HG03460 (cell line): ENCODE measurements around the gene RBM19.

ENCODE experiments used
- ATAC-seq: cut with Tn5 transposase; IDR thresholded peaks from one replicate; pipeline ENCODE4 v1.9.1; 2021; ENCODE audit not compliant: unreplicated experiment

The RBM19 gene

GRCh38 chr12:113841786-113842185, 124.3 kb downstream of the RBM19 start:
- ATAC-seq, result no peak

DNA sequence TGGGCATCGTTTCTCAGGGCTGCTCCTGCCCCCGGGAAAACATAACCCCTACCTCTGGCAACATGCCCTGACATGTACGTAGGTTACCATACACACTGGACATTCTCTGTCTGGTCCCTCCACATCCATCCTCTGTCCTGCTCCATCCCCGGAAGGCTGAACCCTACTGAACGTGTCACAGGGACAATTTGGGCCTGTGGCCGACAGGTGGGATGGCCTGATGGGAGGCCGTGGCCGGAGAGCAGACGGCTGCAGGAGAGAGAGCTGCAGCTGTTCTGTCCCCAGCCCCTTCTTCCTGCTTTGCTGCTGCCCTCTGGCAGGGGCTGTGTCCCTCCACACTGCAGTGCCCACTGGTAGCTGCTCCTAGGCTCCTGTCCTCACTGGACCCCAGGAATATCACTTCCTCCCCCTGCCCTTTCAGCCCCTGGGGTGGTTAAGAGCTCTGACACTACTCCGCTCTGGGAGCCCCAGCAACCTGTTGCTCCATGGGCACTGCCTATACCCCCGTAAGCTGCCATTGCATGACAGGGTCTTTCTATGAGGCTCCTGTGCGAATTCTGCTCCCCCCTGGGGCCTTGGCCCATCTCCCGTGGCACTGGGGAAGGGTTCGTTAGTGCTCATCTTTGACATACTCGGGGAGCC, 125.6 kb downstream of the RBM19 start:
- no peak for ATAC-seq

- ATAC-seq, result no peak
These were observed 127.2 kb downstream of the RBM19 start for GRCh38 chr12:113838896-113839295.

DNA sequence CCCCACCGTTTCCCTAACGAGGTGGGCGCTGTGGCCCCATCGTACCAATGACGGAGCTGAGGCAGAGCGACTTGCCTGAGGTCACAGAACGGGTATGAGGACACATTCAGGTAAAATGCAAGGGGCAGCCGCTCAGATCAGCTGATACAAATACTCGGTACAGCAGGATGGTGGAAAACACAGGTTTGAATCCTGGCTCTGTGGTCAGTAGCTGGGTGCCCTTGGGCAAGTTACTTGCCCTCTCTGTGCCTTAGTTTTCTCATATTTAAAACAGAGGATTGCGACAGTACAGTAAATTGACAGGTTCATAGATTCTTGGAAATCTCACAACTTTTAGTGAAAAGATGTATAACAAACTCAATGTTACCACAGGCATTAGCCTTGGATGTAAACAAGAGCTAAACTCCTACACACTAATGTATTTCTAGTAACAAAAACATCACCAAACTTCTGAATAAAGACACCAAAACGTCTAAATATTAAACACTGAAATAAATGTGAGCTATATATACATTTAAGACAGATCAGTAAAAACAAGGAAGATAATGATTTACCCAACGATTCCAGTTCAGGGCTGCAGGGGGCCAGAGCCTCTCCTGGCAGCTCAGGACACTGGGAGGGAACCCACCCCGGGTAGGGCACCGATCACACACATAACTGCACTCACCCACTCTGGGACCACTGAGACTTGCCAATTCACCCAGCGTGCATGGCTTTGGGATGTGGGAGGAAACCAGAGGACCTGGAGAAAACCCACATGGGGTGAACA, 128.4 kb downstream of the RBM19 start:
- no peak for ATAC-seq

DNA sequence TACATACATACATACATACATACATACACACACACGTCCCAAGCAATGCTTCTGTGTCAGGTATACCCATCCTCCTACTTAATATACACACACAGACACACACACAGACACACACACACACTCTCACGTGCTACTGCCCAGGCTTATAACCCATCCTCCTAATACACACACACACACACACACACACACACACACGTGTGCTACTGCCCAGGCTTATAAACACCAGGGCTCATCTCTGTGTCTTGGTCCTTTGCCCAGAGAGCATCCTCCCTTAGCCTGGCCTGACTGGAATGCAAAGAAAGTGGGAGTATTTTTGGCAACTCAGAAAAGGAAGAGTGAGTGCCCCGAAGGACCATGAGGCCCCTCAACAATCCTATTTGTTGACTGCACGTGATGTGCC, 129.0 kb downstream of the RBM19 start:
- no peak for ATAC-seq

GRCh38 chr12:113835896-113836295, 130.2 kb downstream of the RBM19 start:
- no peak for ATAC-seq

- no peak for ATAC-seq
These were observed 130.7 kb downstream of the RBM19 start for GRCh38 chr12:113835433-113835832.

GRCh38 chr12:113833422-113833821, 132.7 kb downstream of the RBM19 start:
- ATAC-seq, result no peak

- ATAC-seq, result no peak
These were observed 134.6 kb downstream of the RBM19 start for GRCh38 chr12:113831476-113831875.

DNA sequence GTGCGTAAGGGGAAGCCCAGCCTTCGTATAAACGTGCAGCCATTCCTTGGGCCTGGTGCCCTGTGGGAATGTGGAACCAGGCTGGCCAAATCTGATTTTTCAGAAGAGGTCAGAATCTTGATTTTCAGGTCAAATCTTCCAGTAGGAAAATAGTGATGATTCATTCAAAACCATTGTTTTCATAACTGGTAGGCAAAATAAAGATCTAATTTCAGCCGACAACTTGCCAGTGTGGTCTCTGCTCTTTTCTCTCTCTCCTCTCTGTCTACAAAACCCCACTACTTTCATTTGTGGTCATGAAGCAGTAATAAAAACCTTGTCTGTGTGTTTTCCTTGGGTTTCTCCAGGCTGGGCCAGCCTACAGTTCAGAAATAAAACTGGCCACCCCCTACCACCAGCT, 135.1 kb downstream of the RBM19 start:
- ATAC-seq, result no peak

DNA sequence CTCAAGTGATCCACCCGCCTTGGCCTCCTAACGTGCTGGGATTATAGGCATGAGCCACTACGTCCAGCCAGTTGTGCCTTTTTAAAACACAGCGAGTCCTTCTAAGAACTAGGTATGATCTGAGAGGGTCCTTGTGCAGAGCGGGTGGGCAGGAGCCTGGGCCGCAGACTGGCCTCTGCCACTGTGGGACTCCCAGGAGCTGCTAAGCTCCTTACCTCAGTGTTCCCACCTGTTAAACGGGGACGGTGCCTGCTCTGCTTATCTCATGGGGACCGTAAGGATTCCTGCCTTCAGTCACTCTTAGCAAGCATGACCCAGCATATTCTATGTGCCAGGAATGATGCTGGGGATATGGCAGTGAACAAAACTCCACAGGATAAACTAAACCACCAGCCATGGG, 136.9 kb downstream of the RBM19 start:
- ATAC-seq, result no peak

DNA sequence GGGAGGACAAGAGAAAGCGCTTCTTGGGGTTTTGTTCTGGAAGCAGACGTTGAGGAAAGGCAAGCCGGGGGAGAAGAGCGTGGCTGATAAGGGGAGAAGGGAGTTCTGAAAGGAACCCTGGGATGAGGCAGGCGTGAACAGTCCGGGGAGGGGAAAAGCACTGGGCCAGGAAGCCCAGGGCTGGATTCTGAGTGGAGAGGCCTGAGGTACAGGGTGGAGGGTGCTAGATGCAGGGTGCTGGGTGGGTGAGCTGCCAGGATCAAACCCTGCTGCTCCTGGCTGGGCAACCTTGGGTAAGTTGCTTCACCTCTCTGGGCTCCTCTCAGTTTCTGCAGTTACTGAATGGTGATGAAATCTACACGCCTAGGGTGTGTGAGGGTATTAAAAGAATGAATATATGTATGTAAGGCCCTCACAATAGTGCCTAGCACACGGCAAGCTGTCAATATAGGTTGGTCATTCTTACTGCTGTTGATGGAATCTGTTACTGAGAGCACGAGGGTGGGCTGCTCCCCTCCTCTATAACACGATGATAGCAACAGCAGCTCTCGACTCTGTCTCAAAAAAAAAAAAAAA, 138.5 kb downstream of the RBM19 start:
- no peak for ATAC-seq

- no peak for ATAC-seq
These were observed 139.2 kb downstream of the RBM19 start for GRCh38 chr12:113826805-113827538.

DNA sequence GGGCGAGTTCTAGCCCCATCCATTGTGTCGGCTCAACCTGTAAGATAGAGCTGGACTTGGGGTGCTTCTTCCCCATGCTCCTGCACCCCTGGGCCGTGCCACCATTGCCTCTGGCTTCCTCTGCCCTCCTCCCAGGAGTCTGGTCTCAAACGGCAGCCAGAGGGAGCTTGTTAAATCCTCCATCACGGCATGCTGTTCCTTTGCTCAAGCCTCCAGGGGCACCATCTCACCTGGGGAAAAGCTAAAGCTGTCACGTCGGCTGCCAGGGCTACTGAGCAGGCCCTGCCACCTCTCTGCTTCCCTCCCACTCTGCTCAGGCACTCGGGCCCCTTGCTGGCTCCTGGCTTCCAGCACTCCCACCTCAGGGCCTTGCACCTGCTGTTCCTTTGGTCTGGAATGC, 140.4 kb downstream of the RBM19 start:
- ATAC-seq, result no peak

DNA sequence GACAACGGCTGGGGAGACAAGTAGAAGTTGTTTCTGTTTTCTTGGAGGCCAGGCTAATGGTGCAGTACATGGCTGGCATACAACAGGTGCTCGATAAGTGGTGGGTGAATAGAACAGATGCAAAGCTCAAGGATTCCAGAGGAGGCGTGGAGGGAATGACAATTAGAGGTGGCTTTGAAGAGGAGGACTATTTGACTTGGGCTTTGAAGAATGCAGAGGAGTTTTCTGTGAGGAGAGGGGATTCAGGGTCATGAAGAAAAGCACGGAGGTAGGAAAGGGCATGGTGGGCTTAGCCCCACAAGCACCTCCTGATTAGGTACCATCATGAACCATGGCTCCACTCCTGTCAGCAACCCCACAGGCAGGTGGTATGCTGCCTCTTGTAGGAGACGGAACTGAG, 142.3 kb downstream of the RBM19 start:
- ATAC-seq, result no peak

GRCh38 chr12:113823016-113823415, 143.1 kb downstream of the RBM19 start:
- ATAC-seq, result no peak

GRCh38 chr12:113820842-113821241, 145.3 kb downstream of the RBM19 start:
- ATAC-seq, result no peak

DNA sequence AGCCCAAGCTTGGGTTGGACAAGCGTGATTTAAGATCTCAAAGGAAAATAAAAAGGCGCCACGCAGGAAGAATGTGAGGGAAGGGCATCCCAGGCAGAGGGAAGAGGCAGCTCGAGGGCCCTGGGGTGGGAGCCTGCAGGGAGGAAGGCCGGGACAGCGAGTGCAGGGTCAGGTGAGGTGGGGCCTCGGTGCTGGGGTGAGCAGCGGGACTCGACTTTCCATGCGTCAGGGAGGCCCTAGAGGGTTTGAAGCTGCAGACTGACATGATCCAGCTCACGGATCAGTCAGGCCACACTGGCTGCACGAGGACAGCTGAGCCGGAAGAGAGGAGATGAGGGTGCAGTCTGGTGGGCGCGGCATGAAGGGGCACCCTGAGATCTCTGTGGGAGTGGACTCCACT, 145.8 kb downstream of the RBM19 start:
- ATAC-seq, result no peak

DNA sequence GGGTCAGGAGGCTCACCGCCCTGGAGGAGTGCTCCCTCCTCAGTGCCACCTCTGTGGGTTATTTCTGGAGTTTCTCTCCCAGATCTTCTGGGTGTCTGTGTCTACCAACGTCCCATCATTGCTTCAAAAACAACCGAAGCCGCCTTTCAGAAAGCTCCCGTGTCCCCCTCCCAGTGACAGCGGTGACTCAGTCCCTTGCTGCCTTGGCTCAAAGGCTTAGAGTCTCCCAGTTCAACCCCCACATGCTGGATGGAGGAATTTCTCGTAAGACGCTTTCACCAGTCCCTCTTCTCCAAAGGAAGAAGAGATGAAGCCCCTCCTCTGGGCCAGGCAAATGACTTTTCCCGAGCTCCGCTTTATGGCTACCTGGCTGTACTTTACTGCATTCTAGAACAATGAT, 146.6 kb downstream of the RBM19 start:
- no peak for ATAC-seq

- no peak for ATAC-seq
These were observed 147.3 kb downstream of the RBM19 start for GRCh38 chr12:113818833-113819232.

- no peak for ATAC-seq
These were observed 147.8 kb downstream of the RBM19 start for GRCh38 chr12:113818283-113818682.

- no peak for ATAC-seq
These were observed 149.3 kb downstream of the RBM19 start for GRCh38 chr12:113816866-113817265.
